SIG-M5 treated with dmso at 0.1 percent for 504 hours (cell line): ENCODE measurements around the gene TMEM138.

Experiments
- DNase-seq: peaks from one replicate; lab custom pipeline; 2025; ENCODE audit not compliant: unreplicated experiment; lab: John Stamatoyannopoulos, UW

The TMEM138 gene

DNA sequence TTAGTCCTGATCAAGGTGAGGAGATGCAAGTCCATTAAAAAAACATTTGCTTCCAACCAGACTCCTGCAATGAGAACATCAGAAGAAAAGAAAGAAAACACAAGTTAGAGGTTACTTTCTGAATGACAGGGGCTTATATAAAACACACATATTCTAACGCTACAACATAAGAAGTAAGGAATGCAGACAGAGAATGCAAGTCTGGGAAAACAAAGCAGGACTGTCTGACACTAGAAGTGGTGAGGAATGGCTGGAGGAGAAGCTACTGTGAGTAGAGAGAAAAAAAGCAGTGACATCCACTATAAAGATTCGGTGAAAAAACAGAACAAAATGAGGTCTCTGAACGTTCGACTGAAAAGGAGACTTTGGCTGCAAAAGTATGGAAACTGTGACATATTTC lies 42.5 kb downstream of the TMEM138 start:
- DNase-seq, result no peak

DNA sequence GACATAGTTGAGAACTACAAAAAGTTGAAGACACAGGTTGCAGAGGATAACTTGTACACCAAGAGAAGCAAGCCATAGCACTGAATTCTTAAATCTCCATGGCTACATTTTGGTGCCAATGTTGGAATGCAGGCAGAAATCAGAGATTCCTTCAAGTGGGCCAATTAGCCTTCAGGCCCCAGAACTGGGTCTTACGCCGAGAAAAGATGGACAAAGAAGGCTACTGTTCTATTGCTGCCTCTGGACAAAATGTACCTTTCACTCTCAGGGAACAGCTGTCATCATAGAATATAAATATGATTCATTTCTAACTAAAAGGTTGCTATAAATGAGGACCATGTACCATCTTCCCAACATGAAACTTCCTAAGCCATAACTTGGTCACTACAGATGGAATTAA lies 43.9 kb downstream of the TMEM138 start:
- no peak for DNase-seq

DNA sequence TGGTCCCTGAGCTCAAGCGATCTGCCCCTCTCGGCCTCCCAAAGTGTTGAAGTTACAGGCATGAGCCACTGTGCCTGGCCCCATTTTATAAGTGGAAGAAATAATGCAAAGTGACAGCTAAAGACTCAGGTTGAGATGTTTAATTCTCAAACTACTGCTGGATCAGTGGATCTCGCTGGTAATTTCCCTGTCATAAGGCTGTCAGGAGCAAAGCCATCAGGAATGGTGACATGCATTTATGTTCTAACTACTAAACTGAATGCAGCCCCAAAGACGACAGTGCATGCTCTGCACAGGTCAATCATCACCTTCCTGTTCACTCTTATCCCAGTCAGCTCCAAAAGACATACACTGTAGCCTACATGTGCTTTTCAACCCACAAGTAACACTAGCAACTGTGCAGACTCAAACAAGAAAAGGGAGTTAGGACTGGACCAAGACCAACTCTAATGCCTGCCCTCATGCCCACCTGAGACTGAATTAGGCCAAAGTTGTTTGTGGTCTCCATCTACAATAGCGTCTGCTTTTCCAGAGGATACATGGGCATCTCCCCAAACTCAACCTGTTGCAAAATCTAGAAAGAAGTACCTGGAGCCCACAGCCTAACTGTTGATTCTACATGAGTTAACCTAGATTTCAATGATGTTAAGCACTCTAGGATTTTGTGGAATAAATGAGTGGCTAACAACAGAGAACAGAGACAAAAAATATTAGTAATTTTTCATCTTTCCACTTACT lies 45.0 kb downstream of the TMEM138 start:
- DNase-seq, result no peak

DNA sequence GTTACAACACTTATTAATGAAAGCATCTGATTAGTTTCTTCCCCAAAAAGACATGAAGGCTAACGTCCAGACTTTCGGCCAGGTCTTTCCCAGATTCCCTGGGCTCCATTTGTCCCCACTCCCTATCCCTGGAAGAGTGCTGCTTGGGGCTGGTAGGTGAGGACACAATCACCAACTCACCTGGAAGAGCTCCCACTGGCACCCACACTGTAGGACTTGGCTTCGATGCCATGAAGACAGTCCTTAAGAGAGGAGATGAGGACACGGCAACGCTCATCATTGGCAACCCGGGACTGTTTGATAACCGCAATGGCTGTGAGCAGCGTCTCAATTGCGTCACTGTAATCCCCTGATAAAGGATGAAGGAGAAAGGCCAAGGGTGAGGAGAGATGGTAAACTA lies 49.4 kb downstream of the TMEM138 start:
- no peak for DNase-seq

DNA sequence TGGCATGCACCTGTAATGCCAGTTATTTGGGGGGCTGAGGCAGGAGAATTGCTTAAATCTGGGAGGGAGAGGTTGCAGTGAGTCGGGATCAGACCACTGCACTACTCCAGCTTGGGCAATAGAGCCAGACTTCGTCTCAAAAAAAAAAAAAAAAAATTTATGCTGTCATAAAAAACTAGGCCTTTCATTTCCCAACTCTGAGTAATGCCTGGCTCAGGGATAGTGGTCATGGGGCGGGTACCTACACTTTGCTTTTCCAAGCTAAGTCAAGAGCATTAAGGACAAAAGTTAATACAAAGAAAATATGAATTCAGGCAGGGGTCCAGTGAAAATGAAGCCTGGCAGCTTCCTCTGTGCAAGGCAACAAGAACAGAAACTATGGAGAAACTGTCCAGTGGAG lies 51.3 kb downstream of the TMEM138 start:
- no peak for DNase-seq

DNA sequence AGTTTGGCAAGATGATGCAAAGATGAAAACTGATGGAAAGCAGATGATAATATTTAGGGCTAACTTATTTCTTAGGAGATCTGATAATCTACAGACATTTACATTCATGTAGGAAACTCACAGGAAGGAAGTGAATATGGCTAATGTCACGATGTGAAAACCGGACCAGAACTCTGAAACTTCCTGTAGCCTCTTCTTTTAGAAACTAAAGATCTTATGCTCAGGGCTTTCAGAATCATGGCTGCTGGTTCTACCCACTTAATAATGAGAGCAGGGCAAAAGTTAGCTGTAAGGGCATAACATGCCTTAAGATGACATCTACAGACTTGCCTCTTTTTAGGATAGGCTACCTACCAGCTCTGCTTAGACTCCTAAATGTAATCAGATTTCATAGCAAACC lies 52.4 kb downstream of the TMEM138 start:
- DNase-seq, result no peak

DNA sequence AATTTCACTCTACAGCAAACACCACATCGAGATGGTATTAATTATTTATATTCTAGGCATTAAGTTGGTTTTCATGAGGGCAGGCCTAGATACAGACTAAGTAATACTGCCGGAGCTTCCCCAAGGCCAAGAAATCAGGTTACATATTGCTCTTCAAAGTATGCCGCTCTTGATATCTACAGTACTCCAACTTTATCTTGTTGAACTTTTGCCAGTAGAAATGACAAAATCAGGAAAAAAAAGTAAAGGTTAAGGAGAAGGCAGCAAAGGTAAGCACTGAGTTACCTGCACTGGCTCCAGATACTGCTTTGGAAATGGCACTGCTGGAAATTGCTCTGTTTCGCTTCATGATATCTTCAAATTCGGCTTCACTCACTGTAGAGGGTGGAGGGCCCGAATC lies 53.2 kb downstream of the TMEM138 start:
- no peak for DNase-seq

DNA sequence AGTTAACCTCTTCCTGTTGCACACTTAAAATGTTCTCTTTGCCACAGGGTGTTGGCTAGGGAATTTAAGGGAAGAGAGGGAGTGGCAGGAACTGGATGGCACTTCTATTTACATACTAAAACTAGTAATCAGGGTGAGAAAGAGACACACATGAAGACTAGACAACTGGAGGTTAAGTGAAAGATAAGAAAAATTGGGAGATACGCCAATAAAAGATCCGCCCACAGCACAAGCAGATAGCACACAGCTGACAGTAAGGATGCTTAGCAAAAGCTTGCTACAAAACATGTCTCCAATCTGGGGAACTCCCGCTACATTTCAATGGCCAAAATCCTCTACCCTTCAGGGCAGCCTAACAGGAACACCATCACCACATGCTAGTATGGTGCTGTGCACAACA lies 54.8 kb downstream of the TMEM138 start:
- DNase-seq, result no peak

DNA sequence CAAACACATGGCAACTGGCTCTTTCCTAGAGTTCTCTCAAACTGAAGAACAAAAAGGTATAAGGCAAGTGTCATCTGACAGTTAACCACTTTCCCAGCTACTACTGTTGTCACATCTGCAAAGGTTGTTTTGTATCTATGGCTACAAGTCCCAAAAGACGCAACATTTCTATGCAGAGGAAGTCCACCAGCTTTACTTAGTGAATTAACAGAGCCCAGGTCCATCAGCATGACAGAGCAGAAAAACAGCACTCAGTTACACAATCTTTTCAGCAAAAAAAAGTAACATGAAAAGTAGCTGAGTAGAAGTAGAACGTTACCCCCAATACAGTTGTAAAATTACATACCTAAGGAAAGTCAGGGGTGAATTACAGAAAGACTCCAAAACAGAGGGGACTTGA lies 55.5 kb downstream of the TMEM138 start:
- peak; percentile 78 for DNase-seq

DNA sequence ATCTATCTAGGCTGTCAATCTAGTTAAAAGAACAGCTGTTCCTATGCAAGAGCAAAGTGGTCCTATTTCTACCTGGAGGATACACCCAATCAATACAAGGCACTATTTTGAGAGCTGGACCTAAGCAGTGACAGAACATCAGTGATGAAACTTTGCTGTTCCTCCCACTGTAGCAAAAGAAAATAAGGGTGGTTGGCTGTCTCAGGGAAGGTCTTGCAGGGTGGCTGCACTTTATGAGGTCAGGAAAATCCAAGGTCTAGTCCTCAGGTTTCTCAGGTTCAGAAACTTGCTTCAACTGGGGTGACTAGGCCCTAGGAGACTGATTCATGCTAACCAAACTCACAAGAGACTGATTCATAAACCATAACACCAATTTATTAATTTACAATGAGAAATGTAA lies 56.0 kb downstream of the TMEM138 start:
- DNase-seq, result no peak
